Measurements from ENCODE around the gene MRPL12.
"Not testable (repeated sequence)": the region's sequence is repeated elsewhere in the genome, so short reads cannot be mapped to it uniquely, and the experiment has no call there.

Gene MRPL12

DNA sequence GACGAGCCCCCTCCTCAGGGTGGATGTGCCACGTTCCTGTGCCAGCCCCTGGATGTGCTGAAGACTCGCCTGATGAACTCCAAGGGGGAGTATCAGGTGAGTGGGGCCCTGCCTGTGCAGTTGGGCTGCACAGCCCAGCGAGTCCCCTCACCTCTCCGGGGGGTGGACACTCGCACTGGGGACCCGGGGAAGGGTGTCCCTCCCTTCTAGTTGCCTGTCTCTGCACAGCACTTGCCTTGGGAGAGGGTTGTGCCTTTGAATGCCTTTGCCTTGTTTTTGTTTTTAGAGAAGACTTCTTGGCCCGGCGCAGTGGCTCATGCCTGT is 14.6 kb downstream of the MRPL12 start:
- no peak for DNase-seq

- no peak for DNase-seq
These were observed 16.5 kb downstream of the MRPL12 start for GRCh38 chr17:81719410-81720266.

- no peak for DNase-seq
These were observed 17.3 kb downstream of the MRPL12 start for GRCh38 chr17:81720267-81721071.

GRCh38 chr17:81722184-81723120 is 19.3 kb downstream of the MRPL12 start:
- peak; percentile 21 for DNase-seq

DNA sequence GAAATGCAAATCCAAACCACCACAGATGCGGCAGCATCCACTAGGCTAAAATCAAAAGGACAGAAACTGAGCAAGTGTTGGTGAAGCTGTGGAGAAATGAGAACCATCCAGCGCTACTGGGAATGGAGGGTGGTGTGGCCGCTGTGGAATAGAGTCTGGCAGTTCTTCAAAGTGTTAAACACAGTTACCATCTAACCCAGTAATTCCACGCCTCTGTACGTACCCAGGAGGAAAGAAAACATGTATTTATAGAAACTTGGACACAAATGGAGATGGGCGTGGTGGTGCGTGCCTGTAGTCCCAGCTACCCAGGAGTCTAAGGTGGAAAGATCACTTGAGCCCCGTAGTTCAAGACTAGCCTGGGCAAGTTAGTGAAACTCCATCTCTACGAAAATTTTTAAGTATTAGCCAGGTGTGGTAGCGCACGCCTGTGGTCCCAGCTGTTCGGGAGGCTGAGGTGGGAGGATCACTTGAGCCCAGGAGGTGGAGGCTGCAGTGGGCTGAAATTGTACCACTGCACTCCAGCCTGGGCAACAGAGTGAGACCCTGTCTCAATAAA is 20.6 kb downstream of the MRPL12 start:
- no peak for DNase-seq

DNA sequence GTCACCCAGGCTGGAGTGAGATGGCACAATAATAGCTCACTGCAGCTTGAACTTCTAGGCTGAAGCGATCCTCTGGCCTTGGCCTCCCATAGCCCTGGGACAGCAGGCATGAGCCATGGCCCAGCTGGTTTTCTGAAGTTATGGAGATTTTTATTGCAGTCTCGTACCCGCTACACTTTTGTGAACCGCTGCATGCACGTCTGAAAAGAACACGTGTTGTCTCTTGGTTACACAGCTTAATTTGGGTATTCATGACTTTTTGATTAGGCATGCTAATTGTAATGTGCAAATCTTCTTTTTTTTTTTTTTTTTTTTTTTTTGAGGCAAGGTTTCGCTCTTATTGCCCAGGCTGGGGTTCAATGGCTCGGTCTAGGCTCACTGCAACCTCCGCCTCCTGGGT is 22.3 kb downstream of the MRPL12 start:
- DNase-seq = no peak

- DNase-seq = no peak
These were observed 22.8 kb downstream of the MRPL12 start for GRCh38 chr17:81726004-81726403.

GRCh38 chr17:81727324-81728031 is 24.3 kb downstream of the MRPL12 start:
- DNase-seq = no peak

DNA sequence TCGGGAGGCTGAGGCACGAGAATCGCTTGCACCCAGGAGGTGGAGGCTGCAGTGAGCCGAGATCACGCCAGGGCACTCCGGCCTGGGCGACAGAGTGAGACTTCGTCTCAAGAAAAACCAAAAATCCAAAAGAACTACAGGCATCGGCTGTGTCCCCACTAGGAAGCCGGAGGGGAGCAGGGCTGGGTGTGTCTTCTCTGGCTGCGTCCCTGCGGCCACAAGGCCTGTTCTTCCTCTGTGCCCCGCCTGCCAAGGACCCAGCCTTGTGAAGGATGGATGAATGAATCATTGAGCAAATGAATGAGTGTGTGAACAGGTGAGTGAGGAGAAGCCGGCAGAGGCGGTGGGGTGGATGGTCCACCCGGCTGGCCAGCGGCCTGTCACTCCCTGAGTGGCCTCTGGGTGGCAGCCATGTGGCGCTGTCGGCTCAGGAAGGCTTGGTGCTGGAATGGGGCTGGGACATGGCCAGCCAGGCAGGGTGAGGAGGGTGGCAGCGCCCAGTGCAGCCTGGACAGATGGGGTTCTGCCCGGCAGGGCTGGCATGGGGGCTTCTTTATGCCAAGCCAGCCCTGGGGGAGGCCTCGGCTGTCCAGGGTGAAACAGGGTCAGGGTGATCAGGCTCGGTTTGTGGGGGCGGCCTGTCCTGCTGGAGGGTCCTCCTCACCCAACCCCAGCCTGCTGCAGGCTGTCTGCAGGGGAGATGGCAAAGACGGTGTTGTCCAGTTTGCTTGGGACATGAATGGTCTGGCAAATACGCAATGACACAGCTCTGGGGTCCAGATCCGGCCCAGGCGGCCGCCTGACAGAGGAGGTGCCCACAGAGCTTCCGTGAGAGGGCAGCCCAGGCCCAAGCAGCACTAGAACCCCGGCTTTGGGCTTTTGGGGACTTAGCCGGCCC is 30.6 kb downstream of the MRPL12 start:
- peak; percentile 96 for DNase-seq

- DNase-seq = peak; percentile 28
These were observed 31.5 kb downstream of the MRPL12 start for GRCh38 chr17:81734405-81735263.

GRCh38 chr17:81735264-81736102 is 32.3 kb downstream of the MRPL12 start:
- DNase-seq = peak; percentile 26

- no peak for DNase-seq
These were observed 35.0 kb downstream of the MRPL12 start for GRCh38 chr17:81737947-81738800.

- DNase-seq = no peak
These were observed 35.7 kb downstream of the MRPL12 start for GRCh38 chr17:81738801-81739393.

GRCh38 chr17:81739593-81739992 is 36.4 kb downstream of the MRPL12 start:
- not testable (repeated sequence) for DNase-seq

GRCh38 chr17:81740395-81740961 is 37.3 kb downstream of the MRPL12 start:
- DNase-seq = no peak

GRCh38 chr17:81741049-81741593 is 38.0 kb downstream of the MRPL12 start:
- no peak for DNase-seq

Data from 8988T (cell line).